Measurements from ENCODE around the gene FSTL4.

- no peak for TF ChIP-seq JUND (IDR thresholded peaks at IDR 0.05)
- TF ChIP-seq CTCF (IDR thresholded peaks at IDR 0.05; ENCODE audit: low read depth, low read length, missing input control): no peak
- TF ChIP-seq YY1 (IDR thresholded peaks at IDR 0.05): no peak
- TF ChIP-seq REST (IDR thresholded peaks at IDR 0.05): no peak
- no peak for TF ChIP-seq MAX (IDR thresholded peaks at IDR 0.05)
- TF ChIP-seq GABPA (IDR thresholded peaks at IDR 0.05 in 1 of 2, conservative IDR thresholded peaks at IDR 0.05 in 1 of 2): no peak
- TF ChIP-seq NR2F2 (IDR thresholded peaks at IDR 0.05): no peak
- no peak for TF ChIP-seq HNF4G (IDR thresholded peaks at IDR 0.05)
- TF ChIP-seq RXRA (IDR thresholded peaks at IDR 0.05): no peak
- no peak for TF ChIP-seq RAD21 (IDR thresholded peaks at IDR 0.05)
- no peak for TF ChIP-seq FOXA1 (IDR thresholded peaks at IDR 0.05)
- TF ChIP-seq TAF1 (conservative IDR thresholded peaks at IDR 0.05): no peak
- TF ChIP-seq SP1 (IDR thresholded peaks at IDR 0.05): no peak
Observed at GRCh38 chr5:133406977-133407632, 205.2 kb downstream of the FSTL4 start.

Measured in liver (tissue), 3 donors.